HepG2 (cell line): ENCODE measurements around the gene ID3. TPM values are rescaled to one million over a fixed set of nuclear protein-coding genes. Genes with fewer than 3 reads are reported as not detected.
A peak's percentile ranks its signal among the peaks of the same experiment; 100 is the strongest.

ENCODE experiments used
- ATAC-seq: fragments of 200-7000 bp; cut with Tn5 transposase; 3 replicates; pipeline ENCODE4 v1.9.1; 2020; ENCODE audit warnings: mild to moderate bottlenecking, moderate library complexity
- BruUV-seq: library from RNA; stranded (reverse); fragments of 400-500 nt; replicated peaks from 2 replicates; lab custom pipeline; 2021; lab: Mats Ljungman, UMichigan
- CTCF ChIA-PET: fragments of 300-600 bp; formaldehyde crosslinking; extraction: SDS; loops from one replicate; lab custom pipeline; 2021; ENCODE audit warnings: low total read pairs, inconsistent platforms, low intra/inter-chr PET ratio; lab: Yijun Ruan, JAX
- POLR2A ChIA-PET: fragments of 350-600 bp; sonication (Branson Sonifier 250); formaldehyde crosslinking; loops from one replicate; lab custom pipeline; 2020; ENCODE audit warnings: antibody characterized with exemption, inconsistent platforms; lab: Yijun Ruan, JAX
- DNase-seq: peaks from one replicate; pipeline ENCODE4 v3.0.0-alpha.2; 2015; ENCODE audit warnings: low spot score
- FAIRE-seq: peaks from 3 replicates; lab custom pipeline; 2011; peaks lifted over from hg19 to GRCh38; lab: Jason Lieb, UNC
- H2AFZ ChIP-seq: one replicate; pipeline ENCODE4 v1.6.1; 2011; ENCODE audit warnings: low read length, inconsistent platforms
- H3K27ac ChIP-seq: fragments of 300-600 bp; 3 replicates; pipeline ENCODE4 v1.8.0; 2011; ENCODE audit warnings: mixed run types, mild to moderate bottlenecking, mixed read lengths, low read length, inconsistent platforms; ENCODE audit not compliant: insufficient read depth; ENCODE audit errors: extremely low read length
- H3K27me3 ChIP-seq, 2 experiments: fragments of 200-600 bp in 1 of 2; 2 replicates in 1 of 2; 3 replicates in 1 of 2; pipeline versions ENCODE4 v1.6.0 to v1.8.0; 2011; ENCODE audit warnings: low read length in 2 of 2, mild to moderate bottlenecking in 2 of 2, moderate library complexity in 2 of 2, inconsistent platforms in 1 of 2; ENCODE audit not compliant: insufficient read depth in 2 of 2, control insufficient read depth in 1 of 2
- H3K36me3 ChIP-seq, 2 experiments: fragments of 200-600 bp in 1 of 2; replicated peaks in 1 of 2; 2 replicates in 1 of 2; 3 replicates in 1 of 2; pipeline versions ENCODE4 v1.5.1 to v1.8.0; 2011; ENCODE audit warnings: low read length in 2 of 2, inconsistent platforms in 1 of 2; ENCODE audit not compliant: insufficient read depth in 2 of 2, control insufficient read depth in 1 of 2
- H3K4me1 ChIP-seq: 2 replicates; pipeline ENCODE4 v1.5.1; 2012; ENCODE audit warnings: low read length, inconsistent platforms; ENCODE audit not compliant: insufficient read depth
- H3K4me2 ChIP-seq: 2 replicates; pipeline ENCODE4 v1.6.0; 2011; ENCODE audit warnings: low read depth, low read length, inconsistent platforms
- H3K4me3 ChIP-seq, 3 experiments: fragments of 200-600 bp in 1 of 3; sonication (generic), shearing (Covaris generic) in 1 of 3; replicated peaks in 1 of 3; 2 replicates each; pipeline ENCODE4 v1.5.1; 2011 to 2016; ENCODE audit warnings: low read length in 3 of 3, inconsistent platforms in 2 of 3, low read depth in 2 of 3, mild to moderate bottlenecking in 2 of 3, control low read depth in 1 of 3, mixed read lengths in 1 of 3; ENCODE audit not compliant: insufficient read depth in 1 of 3
- H3K79me2 ChIP-seq: one replicate; pipeline ENCODE4 v1.6.1; 2011; ENCODE audit warnings: low read length, inconsistent platforms; ENCODE audit not compliant: insufficient read depth
- H3K9ac ChIP-seq: 2 replicates; pipeline ENCODE4 v1.6.0; 2011; ENCODE audit warnings: mild to moderate bottlenecking, low read depth, low read length, inconsistent platforms; ENCODE audit not compliant: insufficient read depth
- H3K9me3 ChIP-seq: 2 replicates; pipeline ENCODE4 v1.5.1; 2012; ENCODE audit warnings: mild to moderate bottlenecking, low read length
- H4K20me1 ChIP-seq: 2 replicates; pipeline ENCODE4 v1.6.0; 2011; ENCODE audit warnings: inconsistent platforms, mild to moderate bottlenecking, low read length, moderate library complexity; ENCODE audit not compliant: insufficient read depth
- IKZF4 ChIP-seq: sonication (generic); formaldehyde crosslinking; IDR thresholded peaks from 2 replicates; pipeline ENCODE4 v1.5.1; 2020; ENCODE audit warnings: borderline replicate concordance, mild to moderate bottlenecking, low read depth, missing genetic modification reagents; ENCODE audit errors: not compliant biosample characterization
- NBN ChIP-seq: fragments of 450-650 bp; conservative IDR thresholded peaks from 2 replicates; pipeline ENCODE4 v1.6.1; 2017
- RBM39 ChIP-seq: fragments of 200-400 bp; formaldehyde crosslinking; IDR thresholded peaks from one replicate; pipeline ENCODE4 v1.6.1; 2018; ENCODE audit warnings: antibody characterized with exemption, mild to moderate bottlenecking, low read depth, low read length; ENCODE audit not compliant: poor library complexity, severe bottlenecking
- SMAD3 ChIP-seq: sonication (generic); formaldehyde crosslinking; IDR thresholded peaks from 2 replicates; pipeline ENCODE4 v1.4.0; 2020; ENCODE audit warnings: missing genetic modification reagents
- TBX2 ChIP-seq: sonication (generic); formaldehyde crosslinking; IDR thresholded peaks from 2 replicates; pipeline ENCODE4 v1.5.0; 2020; ENCODE audit warnings: missing genetic modification reagents, mild to moderate bottlenecking, borderline replicate concordance
- WIZ ChIP-seq: sonication (generic); formaldehyde crosslinking; IDR thresholded peaks from 2 replicates; pipeline ENCODE4 v1.5.1; 2020; ENCODE audit warnings: mild to moderate bottlenecking, missing genetic modification reagents
- ZMYM3 ChIP-seq: sonication (generic); formaldehyde crosslinking; IDR thresholded peaks from 2 replicates; pipeline ENCODE4 v1.5.1; 2020; ENCODE audit warnings: mild to moderate bottlenecking, missing genetic modification reagents
- ZNF547 ChIP-seq: sonication (generic); formaldehyde crosslinking; IDR thresholded peaks from 2 replicates; pipeline ENCODE4 v1.5.1; 2020; ENCODE audit warnings: mild to moderate bottlenecking, missing genetic modification reagents
- ZNF629 ChIP-seq: sonication (generic); formaldehyde crosslinking; conservative IDR thresholded peaks from 2 replicates; pipeline ENCODE4 v1.5.0; 2020; ENCODE audit warnings: missing genetic modification reagents
- ZNF7 ChIP-seq: IDR thresholded peaks from 2 replicates; pipeline ENCODE4 v1.6.1; 2016; ENCODE audit warnings: missing biosample characterization, missing genetic modification reagents
- ZNF747 ChIP-seq: sonication (generic); formaldehyde crosslinking; IDR thresholded peaks from 2 replicates; pipeline ENCODE4 v1.8.1; 2023; ENCODE audit warnings: missing genetic modification reagents, mild to moderate bottlenecking, borderline replicate concordance
- ZXDC ChIP-seq: sonication (generic); formaldehyde crosslinking; IDR thresholded peaks from 2 replicates; pipeline ENCODE4 v1.5.0; 2020; ENCODE audit warnings: mild to moderate bottlenecking, missing genetic modification reagents
- WGBS: methylation state at CpG from one replicate; pipeline ENCODE4 v1.1.6; 2017; ENCODE audit warnings: low lambda C conversion rate; 5-methylcytosine and 5-hydroxymethylcytosine counted together
- in situ Hi-C: cut with HindIII; loops from 2 replicates; pipeline ENCODE4 v1.10.0; 2017; ENCODE audit warnings: low pct_unique_long_range_greater_than_20kb; ENCODE audit not compliant: extremely low pct_ligation_motif_present
- intact Hi-C: fragments of 100-400 bp; cut with micrococcal nuclease; formaldehyde crosslinking; loops from one replicate; pipeline ENCODE4 v1.10.0; 2022; ENCODE audit not compliant: unreplicated experiment
- polyA plus RNA-seq, 8 experiments: library from polyadenylated mRNA; depleted of rRNA in 3 of 8; stranded (reverse) in 7 of 8; unstranded in 1 of 8; fragments of >200 nt; fragmentation: Illumina TruSeq in 4 of 8; extraction: Trizol in 4 of 8; gene quantifications; 2 replicates each; pipeline versions ENCODE4 v1.2.1 to v1.2.3, GENCODE V29; 2011 to 2016; ENCODE audit warnings: low read depth in 4 of 8, missing spikeins in 1 of 8, mixed read lengths in 1 of 8; ENCODE audit not compliant: insufficient read depth in 1 of 8
- total RNA-seq, 5 experiments: library from RNA; depleted of rRNA; stranded (reverse); fragments of >200 nt; fragmentation: Illumina TruSeq; extraction: Trizol; gene quantifications; 2 replicates each; pipeline ENCODE4 v1.2.3, GENCODE V29; 2016; ENCODE audit warnings: low read depth in 1 of 5
- TF ChIP-seq, protein P1 (sequence below): sonication (generic); formaldehyde crosslinking; conservative IDR thresholded peaks from 2 replicates; pipeline ENCODE4 v1.8.1; 2023; ENCODE audit warnings: missing genetic modification reagents
- TF ChIP-seq, protein P2 (sequence below): sonication (generic); formaldehyde crosslinking; IDR thresholded peaks from 2 replicates; pipeline ENCODE4 v1.4.0; 2020; ENCODE audit warnings: missing genetic modification reagents
- TF ChIP-seq, protein P3 (sequence below): IDR thresholded peaks from 2 replicates; pipeline ENCODE4 v1.6.1; 2012; ENCODE audit warnings: low read depth, low read length, improper control_type of control experiment

ID3 gene
- total and polyA plus RNA-seq, 2 of the 13 experiments (the other 11 are each of a cell fraction or from before 2014, with no cell fraction given) = 64.8 to 115 TPM

DNA sequence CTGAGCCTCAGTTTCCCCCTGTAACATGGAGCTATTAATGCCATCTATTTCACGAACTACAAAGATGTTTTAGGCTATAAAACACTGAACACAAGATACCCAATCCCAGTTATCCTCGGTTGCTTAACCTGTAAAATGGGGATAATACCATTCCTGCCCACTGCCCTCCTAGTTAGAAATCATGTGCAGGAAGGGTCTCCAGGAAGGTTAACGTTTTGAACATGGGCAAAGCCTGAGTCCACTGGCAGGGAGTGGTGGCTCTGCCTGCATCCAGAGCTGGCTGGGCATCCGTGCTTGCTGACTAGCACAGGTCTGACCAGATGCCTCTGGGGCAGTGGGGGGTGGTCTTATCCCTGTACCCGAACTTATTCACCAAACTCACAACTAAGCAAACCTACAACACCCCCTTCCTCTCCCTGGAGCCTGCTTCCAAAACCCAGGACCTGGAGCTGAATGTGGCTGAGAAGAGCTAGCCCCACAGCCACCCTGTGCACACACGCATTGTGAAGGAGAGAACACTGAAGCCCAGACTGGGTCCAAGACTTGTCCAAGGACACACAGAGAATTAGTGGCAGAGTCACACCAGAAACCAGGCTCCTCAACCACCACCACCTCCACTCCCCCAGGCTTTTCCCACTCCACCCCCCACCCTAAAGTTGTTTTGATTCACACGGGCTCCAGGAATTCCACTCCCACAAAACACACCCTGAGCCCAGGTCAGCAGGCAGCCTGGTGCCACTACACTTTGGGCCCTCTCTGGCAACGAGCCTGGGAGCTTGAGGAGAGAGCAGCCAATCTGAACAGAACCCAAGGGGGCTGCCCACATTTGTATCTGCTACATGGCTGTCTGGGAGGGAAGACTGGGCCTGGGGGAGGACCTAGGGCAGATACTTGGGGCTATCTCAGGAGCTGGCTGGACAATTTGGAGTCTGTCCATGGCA is 29.9 kb downstream of the ID3 start:
- FAIRE-seq = no peak
- intact Hi-C loops = loop anchor here (10.0 kb wide), 1 partner anchor 165 kb away; the partner anchor contains the start of gene ZNF436
- no peak for TF ChIP-seq NBN
- no peak for TF ChIP-seq SMAD3 (CRISPR knock-in tag)
- peak; percentile 22; the same call in 1 of the 2 replicates for TF ChIP-seq ZNF7 (CRISPR knock-in tag)
- TF ChIP-seq, protein P1, sequence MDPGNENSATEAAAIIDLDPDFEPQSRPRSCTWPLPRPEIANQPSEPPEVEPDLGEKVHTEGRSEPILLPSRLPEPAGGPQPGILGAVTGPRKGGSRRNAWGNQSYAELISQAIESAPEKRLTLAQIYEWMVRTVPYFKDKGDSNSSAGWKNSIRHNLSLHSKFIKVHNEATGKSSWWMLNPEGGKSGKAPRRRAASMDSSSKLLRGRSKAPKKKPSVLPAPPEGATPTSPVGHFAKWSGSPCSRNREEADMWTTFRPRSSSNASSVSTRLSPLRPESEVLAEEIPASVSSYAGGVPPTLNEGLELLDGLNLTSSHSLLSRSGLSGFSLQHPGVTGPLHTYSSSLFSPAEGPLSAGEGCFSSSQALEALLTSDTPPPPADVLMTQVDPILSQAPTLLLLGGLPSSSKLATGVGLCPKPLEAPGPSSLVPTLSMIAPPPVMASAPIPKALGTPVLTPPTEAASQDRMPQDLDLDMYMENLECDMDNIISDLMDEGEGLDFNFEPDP (CRISPR knock-in tag) = no peak
- TF ChIP-seq, protein P2, sequence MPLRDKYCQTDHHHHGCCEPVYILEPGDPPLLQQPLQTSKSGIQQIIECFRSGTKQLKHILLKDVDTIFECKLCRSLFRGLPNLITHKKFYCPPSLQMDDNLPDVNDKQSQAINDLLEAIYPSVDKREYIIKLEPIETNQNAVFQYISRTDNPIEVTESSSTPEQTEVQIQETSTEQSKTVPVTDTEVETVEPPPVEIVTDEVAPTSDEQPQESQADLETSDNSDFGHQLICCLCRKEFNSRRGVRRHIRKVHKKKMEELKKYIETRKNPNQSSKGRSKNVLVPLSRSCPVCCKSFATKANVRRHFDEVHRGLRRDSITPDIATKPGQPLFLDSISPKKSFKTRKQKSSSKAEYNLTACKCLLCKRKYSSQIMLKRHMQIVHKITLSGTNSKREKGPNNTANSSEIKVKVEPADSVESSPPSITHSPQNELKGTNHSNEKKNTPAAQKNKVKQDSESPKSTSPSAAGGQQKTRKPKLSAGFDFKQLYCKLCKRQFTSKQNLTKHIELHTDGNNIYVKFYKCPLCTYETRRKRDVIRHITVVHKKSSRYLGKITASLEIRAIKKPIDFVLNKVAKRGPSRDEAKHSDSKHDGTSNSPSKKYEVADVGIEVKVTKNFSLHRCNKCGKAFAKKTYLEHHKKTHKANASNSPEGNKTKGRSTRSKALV = no peak
- TF ChIP-seq WIZ = no peak
- TF ChIP-seq RBM39 = no peak
- TF ChIP-seq IKZF4 (CRISPR knock-in tag) = no peak
- TF ChIP-seq ZXDC = no peak
- peak; percentile 77 for TF ChIP-seq ZNF629
- TF ChIP-seq ZMYM3 = 0 out of 2 replicates have a peak, but pooled peaks have one; percentile 10
- TF ChIP-seq TBX2 = no peak
- no peak for TF ChIP-seq ZNF747 (CRISPR knock-in tag)
- no peak for TF ChIP-seq ZNF547 (CRISPR knock-in tag)
- TF ChIP-seq, protein P3, sequence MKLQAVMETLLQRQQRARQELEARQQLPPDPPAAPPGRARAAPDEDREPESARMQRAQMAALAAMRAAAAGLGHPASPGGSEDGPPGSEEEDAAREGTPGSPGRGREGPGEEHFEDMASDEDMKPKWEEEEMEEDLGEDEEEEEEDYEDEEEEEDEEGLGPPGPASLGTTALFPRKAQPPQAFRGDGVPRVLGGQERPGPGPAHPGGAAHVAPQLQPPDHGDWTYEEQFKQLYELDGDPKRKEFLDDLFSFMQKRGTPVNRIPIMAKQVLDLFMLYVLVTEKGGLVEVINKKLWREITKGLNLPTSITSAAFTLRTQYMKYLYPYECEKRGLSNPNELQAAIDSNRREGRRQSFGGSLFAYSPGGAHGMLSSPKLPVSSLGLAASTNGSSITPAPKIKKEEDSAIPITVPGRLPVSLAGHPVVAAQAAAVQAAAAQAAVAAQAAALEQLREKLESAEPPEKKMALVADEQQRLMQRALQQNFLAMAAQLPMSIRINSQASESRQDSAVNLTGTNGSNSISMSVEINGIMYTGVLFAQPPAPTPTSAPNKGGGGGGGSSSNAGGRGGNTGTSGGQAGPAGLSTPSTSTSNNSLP = no peak

More for the DNA sequence above, 29.9 kb downstream of the ID3 start:
- H3K9ac ChIP-seq = peak overlapping the region; percentile 65
- H3K27me3 ChIP-seq = no peaks in the 10 kb centered on the region
- no TSS peak for BruUV-seq
- peaks cover 73% of the 10 kb centered on the region for H3K4me1 ChIP-seq
- WGBS = 49% methylated on average over 6 of the region's 8 CpGs
- H3K4me2 ChIP-seq = peak overlapping the region; percentile 90
- H2AFZ ChIP-seq = no peak overlapping the region
- CTCF ChIA-PET = no interaction called here
- no peaks in the 10 kb centered on the region for H3K79me2 ChIP-seq
- no peaks in the 10 kb centered on the region; a peak in 1 of 5 replicates for H3K36me3 ChIP-seq
- DNase-seq (no peak), ATAC-seq (peak; percentile 10; the same call in 2 of the 3 replicates)
- H4K20me1 ChIP-seq = no peaks in the 10 kb centered on the region
- in situ Hi-C loops = loop anchor here (5.0 to 10.0 kb wide), 2 partner anchors 32 to 185 kb away; partner anchors contain the start of gene HNRNPR
- peak overlapping the region; percentile 75 to 83 (median 77); a peak in 5 of 6 replicates for H3K4me3 ChIP-seq
- no peak overlapping the region for H3K27ac ChIP-seq
- POLR2A ChIA-PET = interaction anchor here (1.3 kb wide), 1 partner anchor 185 kb away, joined by 7 read pairs; the partner anchor contains the start of gene HNRNPR
- H3K9me3 ChIP-seq = no peaks in the 10 kb centered on the region
